MG63 (cell line): ENCODE measurements around the gene MAP4. TPM values are rescaled to one million over a fixed set of nuclear protein-coding genes. Genes with fewer than 3 reads are reported as not detected.
"Not testable (repeated sequence)": the region's sequence is repeated elsewhere in the genome, so short reads cannot be mapped to it uniquely, and the experiment has no call there.

ENCODE experiments used
- DNase-seq: peaks from one replicate; pipeline ENCODE4 v3.0.0-alpha.2; 2020
- H3K27me3 ChIP-seq: fragments of 250-450 bp; sonication (Bioruptor Pico); 2 replicates; pipeline ENCODE4 v1.5.1; 2020; ENCODE audit warnings: mild to moderate bottlenecking, moderate library complexity
- H3K36me3 ChIP-seq: fragments of 250-450 bp; sonication (Bioruptor Pico); 2 replicates; pipeline ENCODE4 v1.5.1; 2020; ENCODE audit warnings: mild to moderate bottlenecking, moderate library complexity
- H3K4me3 ChIP-seq: fragments of 250-450 bp; sonication (Bioruptor Pico); 2 replicates; pipeline ENCODE4 v1.5.1; 2020; ENCODE audit warnings: mild to moderate bottlenecking, moderate library complexity
- H3K9me3 ChIP-seq: fragments of 250-450 bp; sonication (Bioruptor Pico); 2 replicates; pipeline ENCODE4 v1.5.1; 2020; ENCODE audit warnings: mild to moderate bottlenecking, moderate library complexity
- total RNA-seq: library from RNA; depleted of rRNA; stranded (reverse); fragments of >200 nt; shearing (Covaris generic); gene quantifications from 2 replicates; pipeline ENCODE4 v1.2.3, GENCODE V29; 2014; ENCODE audit warnings: low replicate concordance

MAP4 gene
- total RNA-seq, 1 experiment from 2014 or later = 38.5 TPM

DNA sequence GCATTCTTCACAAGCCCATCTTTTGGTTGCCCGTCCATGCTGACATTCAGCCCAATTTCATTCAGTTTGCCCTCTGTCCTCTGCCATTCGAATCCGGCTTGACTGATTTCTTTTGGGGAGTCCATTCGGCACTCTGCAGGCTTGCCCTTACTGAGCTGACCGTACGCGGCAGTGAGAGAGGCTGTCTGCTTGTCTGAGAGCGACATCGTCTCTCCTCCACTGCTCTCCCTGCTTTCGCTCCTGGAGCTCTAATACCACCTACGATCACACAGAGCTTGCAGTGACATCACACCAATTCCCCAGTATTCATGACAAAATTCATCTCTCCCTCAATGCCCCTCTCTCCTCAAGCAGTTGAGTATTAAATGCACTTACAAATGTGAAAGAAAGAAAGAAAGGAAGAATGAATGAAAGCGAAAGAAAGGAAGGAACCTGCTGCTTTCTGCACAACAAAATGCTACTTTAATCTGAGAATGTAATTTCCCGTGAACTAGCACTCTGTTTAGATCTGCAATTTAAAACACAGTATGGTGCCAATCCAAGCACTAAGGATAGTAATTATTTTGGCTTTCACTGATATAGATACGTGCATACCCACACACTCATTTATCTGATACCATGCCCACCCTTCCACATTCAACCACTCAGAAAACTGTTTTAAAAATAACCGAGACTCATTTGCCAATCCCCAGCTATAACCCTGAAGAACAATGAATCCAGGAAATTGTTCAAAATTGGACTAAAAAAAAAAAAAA is 123.8 kb downstream of the MAP4 start:
- no peak overlapping the region for H3K4me3 ChIP-seq
- H3K9me3 ChIP-seq = no peaks in the 10 kb centered on the region
- no peaks in the 10 kb centered on the region for H3K27me3 ChIP-seq
- DNase-seq = no peak
- peaks cover 15% of the 10 kb centered on the region for H3K36me3 ChIP-seq

DNA sequence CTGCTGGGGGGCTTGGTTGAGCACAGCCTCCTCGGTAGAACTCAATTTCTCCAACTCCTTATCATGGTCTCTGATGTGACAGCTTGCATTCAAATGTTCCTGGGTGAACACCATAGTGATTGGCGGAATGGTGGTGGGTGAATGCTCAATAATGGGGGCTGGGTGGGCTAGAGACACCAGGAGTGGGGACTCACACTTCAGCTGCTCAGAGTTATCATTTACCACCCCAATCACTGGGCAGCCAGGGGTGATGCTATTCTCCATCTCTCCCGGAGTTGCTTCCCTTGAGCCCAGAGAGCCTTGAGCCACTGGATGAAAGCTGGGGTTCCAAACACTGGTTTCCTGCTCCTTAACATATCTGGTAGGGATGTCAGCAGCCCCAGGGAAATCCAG is 124.6 kb downstream of the MAP4 start:
- H3K36me3 ChIP-seq = peaks cover 15% of the 10 kb centered on the region
- no peaks in the 10 kb centered on the region for H3K9me3 ChIP-seq

DNA sequence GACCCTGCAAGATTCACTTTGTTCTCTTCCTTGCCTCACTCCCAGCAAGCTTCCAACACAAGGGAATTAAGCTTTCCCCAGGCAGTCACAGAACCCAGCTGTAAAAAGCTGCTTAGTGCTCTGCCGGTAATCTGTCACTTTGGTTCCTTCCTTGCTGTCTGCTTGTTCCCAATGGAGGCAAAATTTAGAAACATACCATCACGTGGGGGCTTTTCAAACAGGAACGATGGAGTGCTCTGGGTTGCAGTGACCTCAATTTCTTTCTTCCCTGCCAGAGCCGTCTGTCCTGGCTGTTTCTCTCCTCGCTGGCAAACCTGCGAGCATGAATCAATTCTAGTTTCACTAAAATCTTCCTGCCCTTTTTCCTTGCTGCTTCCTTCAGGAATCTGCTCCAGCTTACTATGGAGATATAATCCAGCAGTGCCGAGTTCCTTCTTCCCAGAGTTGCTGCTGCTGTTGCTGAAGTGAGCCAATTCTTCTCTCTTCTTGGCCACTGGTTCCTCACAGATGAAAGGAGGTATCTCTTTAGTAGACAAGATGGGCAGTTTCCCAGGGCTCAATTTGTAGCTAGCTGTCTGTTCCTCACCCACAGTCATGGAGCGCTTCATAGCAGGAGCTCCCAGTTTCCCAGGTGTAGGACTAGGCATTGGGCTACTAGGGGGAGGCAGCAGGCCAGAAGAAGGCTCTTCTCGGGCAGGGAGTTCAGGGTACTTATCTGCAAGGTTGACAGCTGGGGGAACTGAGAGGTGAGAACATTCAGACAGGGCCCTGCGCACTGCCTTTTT is 125.2 kb downstream of the MAP4 start:
- H3K4me3 ChIP-seq = no peak overlapping the region

More for the DNA sequence above, 124.6 kb downstream of the MAP4 start:
- Histone ChIP-seq H3K4me3 (no peak overlapping the region), H3K27me3 (no peaks in the 10 kb centered on the region)
- no peak for DNase-seq

DNA sequence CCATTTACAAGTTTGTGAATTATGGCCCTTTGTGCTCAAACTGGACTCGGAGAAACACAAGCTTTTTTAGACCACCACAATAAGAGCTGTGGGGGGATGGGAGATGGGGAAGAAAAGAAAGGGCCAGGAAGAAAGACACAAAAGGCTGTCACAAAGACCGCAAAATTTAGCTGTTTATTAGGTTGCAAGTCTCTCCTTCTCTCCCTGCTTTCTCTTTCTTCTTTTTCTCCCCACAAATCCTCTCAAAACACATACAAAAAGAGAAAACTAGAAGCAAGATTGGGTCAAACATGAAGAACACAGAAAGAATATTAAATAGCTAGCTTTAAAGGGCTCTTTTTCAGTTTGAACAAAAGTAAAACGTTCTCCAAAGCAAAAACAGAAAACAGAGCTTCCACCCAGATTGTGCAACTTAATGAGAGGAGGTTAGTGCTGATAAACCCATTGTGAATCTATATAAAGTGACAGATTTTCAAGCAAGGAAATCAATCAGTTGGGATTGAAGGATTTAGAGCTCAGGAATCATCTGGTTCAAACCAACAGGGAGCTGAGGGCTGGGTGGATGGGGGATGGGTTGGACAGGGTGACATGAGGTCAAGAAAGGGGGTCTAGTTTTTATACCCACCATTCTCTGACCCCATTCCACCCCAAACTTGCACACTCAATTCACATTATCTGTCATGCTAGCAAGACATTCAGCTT is 125.9 kb downstream of the MAP4 start:
- Histone ChIP-seq H3K9me3 (no peaks in the 10 kb centered on the region), H3K27me3 (no peaks in the 10 kb centered on the region), H3K4me3 (no peak overlapping the region), H3K36me3 (peaks cover 10% of the 10 kb centered on the region)
- DNase-seq = no peak

More for the DNA sequence above, 125.2 kb downstream of the MAP4 start:
- no peak for DNase-seq
- Histone ChIP-seq H3K36me3 (peaks cover 15% of the 10 kb centered on the region), H3K9me3 (no peaks in the 10 kb centered on the region), H3K27me3 (no peaks in the 10 kb centered on the region)

DNA sequence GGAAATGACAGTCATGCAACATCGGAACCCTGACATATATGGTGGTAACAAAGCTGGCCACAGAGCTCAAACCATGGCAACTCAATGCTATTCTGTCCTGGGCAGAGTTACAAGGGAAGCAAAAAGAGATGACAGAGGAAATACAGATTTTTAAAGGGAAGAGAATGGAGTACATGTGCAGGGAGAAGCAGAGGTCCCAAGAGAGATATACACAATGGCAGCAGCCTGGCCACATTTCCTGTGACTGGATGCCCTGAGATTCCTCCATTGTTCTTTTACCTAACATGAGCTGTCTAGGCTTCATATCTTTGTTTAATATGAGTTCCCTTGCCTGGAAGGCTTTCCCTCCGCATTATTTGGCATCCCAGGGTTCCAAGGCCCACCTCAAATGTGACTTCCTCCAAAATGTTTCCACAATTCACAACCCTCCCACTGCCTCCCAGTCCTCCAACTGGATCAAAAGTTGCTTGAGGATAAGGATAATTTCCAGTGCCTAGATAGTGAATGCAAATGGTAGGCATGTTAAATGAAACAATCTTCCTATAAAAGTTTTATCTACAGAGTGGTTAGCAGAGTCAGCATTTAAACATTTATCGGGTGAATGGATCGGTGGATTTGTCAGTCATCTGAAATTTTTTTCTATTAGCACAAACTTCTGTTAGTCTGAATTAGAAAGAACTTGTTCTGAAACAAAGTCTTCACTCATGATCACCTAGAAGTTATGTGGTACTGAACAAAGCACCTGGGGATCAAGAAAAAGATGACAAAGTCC is 127.0 kb downstream of the MAP4 start:
- DNase-seq = no peak
- Histone ChIP-seq H3K9me3 (no peaks in the 10 kb centered on the region), H3K27me3 (no peaks in the 10 kb centered on the region), H3K4me3 (no peak overlapping the region), H3K36me3 (peaks cover 16% of the 10 kb centered on the region)

DNA sequence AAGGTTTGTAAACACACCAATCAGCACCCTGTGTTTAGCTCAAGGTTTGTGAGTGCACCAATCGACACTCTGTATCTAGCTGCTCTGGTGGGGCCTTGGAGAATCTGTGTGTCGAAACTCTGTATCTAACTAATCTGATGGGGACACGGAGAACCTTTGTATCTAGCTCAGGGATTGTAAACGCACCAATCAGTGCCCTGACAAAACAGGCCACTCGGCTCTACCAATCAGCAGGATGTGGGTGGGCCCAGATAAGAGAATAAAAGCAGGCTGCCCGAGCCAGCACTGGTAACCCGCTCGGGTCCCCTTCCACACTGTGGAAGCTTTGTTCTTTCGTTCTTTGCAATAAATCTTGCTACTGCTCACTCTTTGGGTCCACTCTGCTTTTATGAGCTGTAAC is 128.2 kb downstream of the MAP4 start:
- not testable (repeated sequence) for H3K27me3 ChIP-seq, DNase-seq, H3K4me3 ChIP-seq, H3K9me3 ChIP-seq
- H3K36me3 ChIP-seq = peaks cover 16% of the 10 kb centered on the region

DNA sequence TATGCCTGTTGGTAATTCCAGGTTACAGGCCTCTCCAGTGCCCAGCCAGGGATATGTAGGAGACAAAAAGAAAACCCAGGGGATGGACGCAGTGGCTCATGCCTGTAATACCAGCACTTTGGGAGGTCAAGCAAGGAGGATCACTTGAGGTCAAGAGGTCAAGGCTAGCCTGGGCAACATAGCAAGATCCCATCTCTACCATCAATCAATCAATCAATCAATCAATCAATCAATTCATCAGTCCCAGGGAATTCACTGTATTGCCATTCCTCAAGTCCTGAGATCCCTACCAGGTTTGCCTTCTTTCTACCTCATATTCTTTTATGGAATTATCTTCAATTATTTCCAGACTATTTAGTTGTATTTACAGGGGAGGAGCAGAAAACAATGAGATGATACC is 131.0 kb downstream of the MAP4 start:
- Histone ChIP-seq H3K36me3 (peaks cover 16% of the 10 kb centered on the region), H3K4me3 (no peak overlapping the region)
- DNase-seq = no peak

DNA sequence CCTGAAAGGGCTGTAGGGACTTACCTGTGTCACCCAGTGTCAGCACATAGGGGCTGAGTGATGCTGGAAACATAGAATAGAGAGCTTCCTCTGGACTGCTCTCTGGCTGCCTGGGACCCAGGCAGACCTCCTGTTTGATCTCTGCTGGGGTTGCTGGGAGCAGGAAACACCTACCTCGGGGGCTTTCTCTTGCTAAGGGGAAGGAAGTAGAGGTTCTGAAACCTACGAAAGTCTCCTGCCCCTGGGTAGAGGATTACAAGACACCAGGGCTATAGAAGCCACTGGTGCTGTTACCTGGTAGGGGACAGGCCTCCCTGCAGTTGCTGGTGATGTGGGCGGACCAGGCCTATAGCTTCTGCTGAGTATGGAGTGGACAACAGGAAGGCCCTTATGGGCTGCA is 131.6 kb downstream of the MAP4 start:
- H3K4me3 ChIP-seq = no peak overlapping the region
- H3K36me3 ChIP-seq = peaks cover 16% of the 10 kb centered on the region
- H3K27me3 ChIP-seq = no peaks in the 10 kb centered on the region
- no peaks in the 10 kb centered on the region for H3K9me3 ChIP-seq
- no peak for DNase-seq

More for the DNA sequence above, 131.0 kb downstream of the MAP4 start:
- Histone ChIP-seq H3K27me3 (no peaks in the 10 kb centered on the region), H3K9me3 (no peaks in the 10 kb centered on the region)

DNA sequence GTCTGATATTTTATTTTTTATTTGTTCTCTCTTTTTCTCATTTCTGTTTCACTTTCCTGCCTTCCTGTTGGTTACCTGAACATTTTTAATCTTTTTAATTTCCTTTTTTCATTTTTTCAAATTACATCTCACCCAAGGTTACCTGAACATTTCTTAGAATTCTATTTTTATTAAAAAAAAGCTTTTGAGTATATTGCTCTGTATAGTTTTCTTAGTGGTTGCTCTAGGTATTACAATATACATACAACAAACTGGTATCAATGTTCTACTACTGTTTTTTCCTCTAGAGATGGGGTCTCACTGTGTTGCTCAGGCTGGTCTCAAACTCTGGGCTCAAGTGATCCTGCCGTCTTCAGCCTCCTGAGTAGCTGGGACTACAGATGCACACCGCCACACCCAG is 133.9 kb downstream of the MAP4 start:
- no peaks in the 10 kb centered on the region for H3K9me3 ChIP-seq
- no peak for DNase-seq
- peaks cover 8% of the 10 kb centered on the region for H3K36me3 ChIP-seq
- H3K4me3 ChIP-seq = no peak overlapping the region
- no peaks in the 10 kb centered on the region for H3K27me3 ChIP-seq

DNA sequence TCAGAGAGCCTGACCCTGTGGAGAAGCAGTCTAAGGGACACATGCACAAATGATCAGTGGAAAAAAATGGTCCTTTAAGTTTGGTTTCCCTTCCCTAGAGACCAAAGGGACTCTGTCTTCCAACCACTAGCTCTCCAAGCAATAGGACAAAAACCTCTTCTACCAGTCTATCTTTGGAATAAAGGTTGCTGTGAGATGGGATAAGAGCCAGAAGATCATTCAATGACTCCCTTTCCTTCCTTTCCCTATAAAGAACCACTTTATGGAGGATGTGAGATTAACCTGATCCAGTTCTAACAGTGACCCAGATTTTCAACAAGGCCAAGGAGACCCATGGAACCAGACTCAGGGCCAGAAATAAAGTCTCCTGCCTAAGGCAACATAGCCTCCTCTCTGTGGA is 138.5 kb downstream of the MAP4 start:
- no peak for DNase-seq
- Histone ChIP-seq H3K4me3 (no peak overlapping the region), H3K27me3 (no peaks in the 10 kb centered on the region), H3K9me3 (no peaks in the 10 kb centered on the region), H3K36me3 (peaks cover 7% of the 10 kb centered on the region)

DNA sequence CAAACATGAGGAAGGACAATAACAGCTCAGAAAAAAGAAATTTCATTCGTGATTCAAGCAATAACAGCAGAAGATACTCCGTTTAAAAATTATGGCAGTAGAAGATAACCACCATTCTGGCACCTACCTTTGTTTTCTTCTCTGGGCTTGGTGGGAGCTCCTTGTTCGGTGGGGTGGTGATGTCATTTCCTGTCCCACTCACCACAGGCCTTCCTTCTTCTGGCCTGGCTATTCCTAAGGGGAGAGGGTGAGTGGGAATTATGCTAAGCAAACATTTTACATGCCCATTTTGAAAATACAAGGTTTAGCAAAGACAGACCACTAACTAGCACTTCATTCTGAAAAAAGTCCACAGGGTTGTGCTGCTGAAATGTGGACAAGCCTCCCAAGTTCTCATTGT is 138.9 kb downstream of the MAP4 start:
- Histone ChIP-seq H3K36me3 (peaks cover 7% of the 10 kb centered on the region), H3K27me3 (no peaks in the 10 kb centered on the region), H3K9me3 (no peaks in the 10 kb centered on the region), H3K4me3 (no peak overlapping the region)
- DNase-seq = no peak

DNA sequence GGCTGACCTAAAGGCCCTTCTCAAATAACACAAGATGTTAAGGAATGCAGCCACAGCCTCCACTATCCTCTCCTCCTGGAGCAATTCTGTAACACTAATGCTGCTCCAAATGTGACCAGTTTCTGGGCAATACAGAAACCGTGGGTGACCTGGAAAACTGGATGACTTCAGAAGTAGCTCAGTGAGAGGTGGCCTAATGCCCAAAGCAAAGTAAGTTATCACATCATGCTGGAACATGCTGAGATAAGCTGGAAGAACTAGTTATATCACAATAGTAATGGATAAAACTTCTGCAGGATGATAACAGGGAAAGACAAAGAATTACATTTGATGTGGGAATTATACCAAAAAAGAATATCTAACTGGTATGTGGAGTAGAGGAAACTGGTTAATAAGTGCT is 141.3 kb downstream of the MAP4 start:
- Histone ChIP-seq H3K4me3 (no peak overlapping the region), H3K9me3 (no peaks in the 10 kb centered on the region), H3K36me3 (peaks cover 24% of the 10 kb centered on the region), H3K27me3 (no peaks in the 10 kb centered on the region)
- no peak for DNase-seq

DNA sequence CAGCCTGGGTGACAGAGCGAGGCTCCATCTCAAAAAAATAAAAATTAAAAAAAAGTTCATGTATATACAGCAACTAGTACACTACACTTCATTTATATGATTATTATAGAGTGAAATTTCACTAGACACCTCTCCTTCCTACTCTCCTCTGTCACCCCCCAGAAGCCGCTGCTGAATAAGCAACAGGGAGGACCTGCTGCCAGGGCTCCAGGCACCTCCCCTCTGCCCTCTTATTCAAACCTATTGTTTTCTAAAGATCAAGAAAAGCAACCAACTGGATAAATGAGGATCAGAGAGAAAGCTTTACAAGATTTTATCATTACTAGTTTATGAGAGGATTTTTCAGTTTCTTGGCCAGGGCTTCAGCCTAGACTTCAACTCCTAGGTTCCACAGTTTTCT is 141.8 kb downstream of the MAP4 start:
- H3K9me3 ChIP-seq = no peaks in the 10 kb centered on the region
- DNase-seq = no peak
- H3K27me3 ChIP-seq = no peaks in the 10 kb centered on the region
- no peak overlapping the region for H3K4me3 ChIP-seq
- H3K36me3 ChIP-seq = peaks cover 24% of the 10 kb centered on the region

DNA sequence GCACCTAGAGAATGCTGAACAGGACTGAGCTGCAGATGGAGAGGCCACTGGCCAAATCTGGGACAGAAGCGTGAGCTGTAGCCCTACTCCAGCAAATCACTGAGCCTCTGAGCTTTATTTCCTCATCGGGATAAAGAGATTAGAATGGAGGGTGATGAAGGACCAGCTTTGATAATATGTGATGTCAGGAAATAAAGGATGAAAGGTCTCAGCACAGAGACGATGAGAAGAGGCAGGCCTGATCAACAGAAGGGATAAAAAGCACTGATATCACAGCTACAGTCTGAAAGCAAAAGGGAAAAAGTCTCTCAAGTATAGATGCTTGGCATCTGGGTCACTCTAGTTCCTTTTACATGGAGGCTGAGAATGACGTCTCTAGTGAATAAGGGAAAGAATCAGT is 143.3 kb downstream of the MAP4 start:
- DNase-seq = no peak
- H3K27me3 ChIP-seq = no peaks in the 10 kb centered on the region
- no peak overlapping the region for H3K4me3 ChIP-seq
- no peaks in the 10 kb centered on the region for H3K9me3 ChIP-seq
- H3K36me3 ChIP-seq = peaks cover 34% of the 10 kb centered on the region

DNA sequence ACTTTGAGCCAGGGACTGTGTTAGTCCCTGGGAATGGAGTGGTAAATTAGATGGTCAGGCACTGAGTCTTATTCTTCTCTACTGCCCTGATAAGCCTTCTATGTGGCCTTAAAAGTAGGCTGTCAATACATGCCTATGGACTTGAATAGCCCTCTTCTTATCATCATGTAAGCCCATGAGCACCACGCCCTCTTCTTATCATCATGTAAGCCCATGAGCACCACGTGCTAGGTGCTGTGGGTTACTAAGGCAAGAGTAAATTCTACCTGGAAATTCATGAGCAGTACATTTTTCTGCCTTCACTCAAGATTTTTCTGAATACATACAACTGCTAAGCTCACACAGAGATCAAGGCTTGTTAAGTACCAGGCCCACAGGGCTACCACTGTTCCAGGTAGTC is 144.8 kb downstream of the MAP4 start:
- Histone ChIP-seq H3K27me3 (no peaks in the 10 kb centered on the region), H3K36me3 (peaks cover 38% of the 10 kb centered on the region), H3K9me3 (no peaks in the 10 kb centered on the region), H3K4me3 (no peak overlapping the region)
- no peak for DNase-seq

DNA sequence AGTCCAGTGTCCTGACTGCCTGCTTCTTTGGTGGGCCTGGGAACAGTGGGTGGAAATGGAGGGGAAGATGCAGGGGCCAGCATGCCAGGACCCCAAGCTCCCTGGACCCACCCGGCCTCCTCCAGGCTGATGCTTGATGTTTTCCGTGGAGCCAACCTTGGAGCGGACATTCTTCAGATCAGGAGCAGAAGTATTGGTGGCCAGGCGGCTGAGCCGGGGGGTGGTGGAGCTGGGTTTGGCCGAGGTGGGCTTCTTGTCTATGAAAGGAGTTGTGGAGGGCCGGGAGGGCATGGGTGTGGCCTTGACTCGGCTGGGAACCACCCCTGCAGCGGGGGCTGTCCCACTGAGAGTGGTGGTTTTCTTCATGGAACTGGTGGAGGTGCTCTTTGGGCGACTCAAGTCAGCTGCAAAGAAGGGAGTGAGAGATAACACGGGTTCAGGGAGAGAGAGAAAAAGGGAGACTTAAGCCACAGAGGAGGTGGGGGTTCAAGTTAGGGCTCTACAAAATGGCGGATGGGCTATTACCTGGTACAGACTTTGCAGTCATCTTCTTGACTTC is 145.4 kb downstream of the MAP4 start:
- Histone ChIP-seq H3K27me3 (no peaks in the 10 kb centered on the region), H3K4me3 (no peak overlapping the region), H3K9me3 (no peaks in the 10 kb centered on the region), H3K36me3 (peaks cover 38% of the 10 kb centered on the region)
- no peak for DNase-seq
